IMR-90 (cell line): ENCODE data around the gene SPECC1L. TPM values are rescaled to one million over a fixed set of nuclear protein-coding genes. Genes with fewer than 3 reads are reported as not detected.

Experiments used
- ATAC-seq: fragments of 200-7000 bp; cut with Tn5 transposase; 2 replicates; pipeline ENCODE4 v1.9.1; 2020; ENCODE audit warnings: low read depth, mild to moderate bottlenecking, moderate library complexity
- BruUV-seq: library from RNA; stranded (reverse); fragments of 400-500 nt; replicated peaks from 2 replicates; lab custom pipeline; 2021; lab: Mats Ljungman, UMichigan
- CTCF ChIA-PET: fragments of 300-600 bp; formaldehyde crosslinking; extraction: SDS; loops from one replicate; lab custom pipeline; 2021; ENCODE audit warnings: antibody characterized with exemption; lab: Yijun Ruan, JAX
- POLR2A ChIA-PET: fragments of 300-600 bp; sonication (Branson Sonifier 250); formaldehyde crosslinking; loops from one replicate; lab custom pipeline; 2022; ENCODE audit warnings: antibody characterized with exemption; ENCODE audit not compliant: unreplicated experiment; lab: Charles Lee
- DNase-seq: peaks from one replicate; pipeline ENCODE4 v3.0.0; 2013
- H2AFZ ChIP-seq: replicated peaks from 2 replicates; pipeline ENCODE3; 2013; ENCODE audit warnings: low read length, mild to moderate bottlenecking; ENCODE audit not compliant: poor library complexity
- H2AK5ac ChIP-seq: 2 replicates; pipeline ENCODE4 v1.6.1; 2013; ENCODE audit warnings: low read depth, low read length, inconsistent platforms
- H2AK9ac ChIP-seq: replicated peaks from 2 replicates; pipeline ENCODE3; 2013; ENCODE audit warnings: mild to moderate bottlenecking, low read depth, low read length, moderate library complexity; ENCODE audit not compliant: poor library complexity
- H2BK120ac ChIP-seq: 2 replicates; pipeline ENCODE4 v1.6.1; 2013; ENCODE audit warnings: low read depth, low read length, inconsistent platforms
- H2BK15ac ChIP-seq: 3 replicates; pipeline ENCODE4 v1.6.1; 2013; ENCODE audit warnings: low read depth, low read length, inconsistent platforms
- H2BK20ac ChIP-seq: 2 replicates; pipeline ENCODE4 v1.6.1; 2013; ENCODE audit warnings: low read depth, mild to moderate bottlenecking, inconsistent platforms, low read length, moderate library complexity
- H2BK5ac ChIP-seq: 2 replicates; pipeline ENCODE4 v1.6.1; 2013; ENCODE audit warnings: mild to moderate bottlenecking, low read depth, low read length, inconsistent platforms; ENCODE audit not compliant: poor library complexity, severe bottlenecking
- H3K14ac ChIP-seq: replicated peaks from 2 replicates; pipeline ENCODE4 v1.6.1; 2013; ENCODE audit warnings: low read depth, low read length, inconsistent platforms
- H3K18ac ChIP-seq: 2 replicates; pipeline ENCODE4 v1.6.1; 2013; ENCODE audit warnings: low read depth, low read length, control low read depth
- H3K23ac ChIP-seq: 2 replicates; pipeline ENCODE4 v1.6.1; 2013; ENCODE audit warnings: low read depth, low read length, inconsistent platforms
- H3K27ac ChIP-seq: 2 replicates; pipeline ENCODE4 v1.5.1; 2013; ENCODE audit warnings: mild to moderate bottlenecking, control low read depth, low read length; ENCODE audit not compliant: insufficient read depth
- H3K27me3 ChIP-seq: 2 replicates; pipeline ENCODE4 v1.6.1; 2013; ENCODE audit warnings: low read length; ENCODE audit not compliant: control insufficient read depth, insufficient read depth
- H3K36me3 ChIP-seq: 2 replicates; pipeline ENCODE4 v1.6.1; 2013; ENCODE audit warnings: low read length, mixed read lengths; ENCODE audit not compliant: control insufficient read depth, insufficient read depth
- H3K4ac ChIP-seq: 2 replicates; pipeline ENCODE4 v1.6.1; 2013; ENCODE audit warnings: low read depth, low read length, inconsistent platforms
- H3K4me1 ChIP-seq: 2 replicates; pipeline ENCODE4 v1.6.1; 2013; ENCODE audit warnings: low read length, mixed read lengths; ENCODE audit not compliant: control insufficient read depth, insufficient read depth
- H3K4me2 ChIP-seq: 2 replicates; pipeline ENCODE4 v1.6.1; 2013; ENCODE audit warnings: low read depth, mild to moderate bottlenecking, control low read depth, low read length, moderate library complexity
- H3K4me3 ChIP-seq: 2 replicates; pipeline ENCODE4 v1.5.1; 2013; ENCODE audit warnings: low read depth, mild to moderate bottlenecking, control low read depth, low read length, moderate library complexity; ENCODE audit not compliant: insufficient read depth
- H3K56ac ChIP-seq: 2 replicates; pipeline ENCODE4 v1.6.1; 2013; ENCODE audit warnings: low read length, inconsistent platforms; ENCODE audit not compliant: insufficient read depth; ENCODE audit errors: extremely low read depth
- H3K79me1 ChIP-seq, 2 experiments: 2 replicates each; pipeline ENCODE4 v1.6.1; 2013; ENCODE audit warnings: low read length in 2 of 2, inconsistent platforms in 1 of 2, low read depth in 1 of 2
- H3K9ac ChIP-seq: 2 replicates; pipeline ENCODE4 v1.6.1; 2013; ENCODE audit warnings: low read depth, low read length, control low read depth
- H3K9me1 ChIP-seq: 2 replicates; pipeline ENCODE4 v1.6.1; 2013; ENCODE audit warnings: low read length, inconsistent platforms; ENCODE audit not compliant: insufficient read depth
- H3K9me3 ChIP-seq: 2 replicates; pipeline ENCODE4 v1.6.1; 2013; ENCODE audit warnings: low read length; ENCODE audit not compliant: control insufficient read depth, insufficient read depth
- H4K20me1 ChIP-seq: 2 replicates; pipeline ENCODE4 v1.6.1; 2013; ENCODE audit warnings: low read length, inconsistent platforms; ENCODE audit not compliant: insufficient read depth
- H4K5ac ChIP-seq: 2 replicates; pipeline ENCODE4 v1.6.1; 2013; ENCODE audit warnings: mild to moderate bottlenecking, low read depth, low read length, control low read depth
- H4K8ac ChIP-seq, 2 experiments: 2 replicates each; pipeline ENCODE4 v1.6.1; 2013; ENCODE audit warnings: low read depth in 2 of 2, low read length in 2 of 2, control low read depth in 1 of 2, inconsistent platforms in 1 of 2
- H4K91ac ChIP-seq: 2 replicates; pipeline ENCODE4 v1.6.1; 2013; ENCODE audit warnings: low read depth, low read length, inconsistent platforms; ENCODE audit not compliant: insufficient read depth
- BHLHE40 ChIP-seq: fragments of 150-350 bp; IDR thresholded peaks from 2 replicates; pipeline ENCODE4 v1.6.1; 2016; ENCODE audit warnings: mild to moderate bottlenecking, low read depth, low read length
- CEBPB ChIP-seq: IDR thresholded peaks from 2 replicates; pipeline ENCODE4 v1.6.1; 2012; ENCODE audit warnings: low read depth, low read length, improper control_type of control experiment
- CHD1 ChIP-seq: IDR thresholded peaks from 2 replicates; pipeline ENCODE4 v1.6.1; 2012; ENCODE audit warnings: low read depth, low read length, improper control_type of control experiment
- ELK1 ChIP-seq: fragments of 150-350 bp; IDR thresholded peaks from 2 replicates; pipeline ENCODE4 v1.6.1; 2016; ENCODE audit warnings: low read depth, mild to moderate bottlenecking, low read length, moderate library complexity, borderline replicate concordance
- FOS ChIP-seq: fragments of 150-350 bp; IDR thresholded peaks from 2 replicates; pipeline ENCODE4 v1.6.1; 2016; ENCODE audit warnings: low read depth, low read length
- MAFK ChIP-seq: IDR thresholded peaks from 2 replicates; pipeline ENCODE4 v1.6.1; 2012; ENCODE audit warnings: low read depth, low read length, improper control_type of control experiment
- MAZ ChIP-seq: IDR thresholded peaks from 2 replicates; pipeline ENCODE4 v1.6.1; 2012; ENCODE audit warnings: low read depth, mild to moderate bottlenecking, low read length, improper control_type of control experiment, moderate library complexity, borderline replicate concordance
- NFE2L2 ChIP-seq: fragments of 150-350 bp; IDR thresholded peaks from 2 replicates; pipeline ENCODE4 v1.6.1; 2016; ENCODE audit warnings: low read depth, mild to moderate bottlenecking, low read length
- POLR2A ChIP-seq: IDR thresholded peaks from 2 replicates; pipeline ENCODE4 v1.6.1; 2012; ENCODE audit warnings: mild to moderate bottlenecking, low read depth, low read length
- RCOR1 ChIP-seq: IDR thresholded peaks from 2 replicates; pipeline ENCODE4 v1.6.1; 2012; ENCODE audit warnings: mild to moderate bottlenecking, low read length, improper control_type of control experiment; ENCODE audit not compliant: insufficient replicate concordance
- RFX5 ChIP-seq: IDR thresholded peaks from 2 replicates; pipeline ENCODE4 v1.8.0; 2012; ENCODE audit warnings: low read depth, mild to moderate bottlenecking, low read length, moderate library complexity
- SMC3 ChIP-seq: fragments of 150-350 bp; IDR thresholded peaks from 2 replicates; pipeline ENCODE4 v1.6.1; 2016; ENCODE audit warnings: low read depth, mild to moderate bottlenecking, antibody characterized with exemption, low read length, moderate library complexity
- USF2 ChIP-seq: fragments of 150-350 bp; IDR thresholded peaks from 2 replicates; pipeline ENCODE4 v1.6.1; 2017; ENCODE audit warnings: mild to moderate bottlenecking, antibody characterized with exemption, low read length, low read depth
- WGBS, 2 experiments: methylation state at CpG; one replicate each; pipeline versions ENCODE4 v1.1.5 to v1.1.7; 2013; ENCODE audit warnings: missing lambda C conversion rate in 2 of 2; ENCODE audit not compliant: insufficient read length in 1 of 2; ENCODE audit errors: extremely low coverage in 2 of 2; 5-methylcytosine and 5-hydroxymethylcytosine counted together
- dilution Hi-C: fragments of 300-500 bp; cut with HindIII; formaldehyde crosslinking; loops from one replicate; pipeline ENCODE4 v1.14.3; 2018; ENCODE audit warnings: low sequenced_read_pairs; ENCODE audit not compliant: unreplicated experiment
- in situ Hi-C: fragments of 300-500 bp; cut with MboI; formaldehyde crosslinking; loops from 3 replicates; pipeline ENCODE4 v1.14.3; 2019; ENCODE audit warnings: low sequenced_read_pairs, inconsistent platforms, mixed read lengths
- intact Hi-C: fragments of 100-400 bp; cut with micrococcal nuclease; formaldehyde crosslinking; loops from 2 replicates; pipeline ENCODE4 v1.10.0; 2022
- polyA plus RNA-seq, 3 experiments: library from polyadenylated mRNA; depleted of rRNA; stranded (reverse); fragments of >200 nt; gene quantifications; 2 replicates each; pipeline ENCODE4 v1.2.3, GENCODE V29; 2012; ENCODE audit warnings: low replicate concordance in 1 of 3
- total RNA-seq: library from RNA; depleted of rRNA; stranded (reverse); fragments of >200 nt; gene quantifications from 2 replicates; pipeline ENCODE4 v1.2.3, GENCODE V29; 2012
- TF ChIP-seq, protein P1 (sequence below): conservative IDR thresholded peaks from 2 replicates; pipeline ENCODE4 v1.5.1; 2012; ENCODE audit warnings: mild to moderate bottlenecking, low read depth, low read length, improper control_type of control experiment

SPECC1L gene
- total and polyA plus RNA-seq, 2 of the 4 experiments (the other 2 are of a cell fraction), result 18.7 to 44.1 TPM

- Histone ChIP-seq H3K4me1 (peaks cover 12% of the 10 kb centered on the region), H2AK9ac (peak overlapping the region; percentile 89), H3K56ac (no peak overlapping the region), H3K4me3 (no peak overlapping the region), H2BK15ac (no peak overlapping the region), H4K91ac (no peak overlapping the region), H3K27ac (no peak overlapping the region), H3K23ac (no peak overlapping the region), H3K4me2 (no peak overlapping the region), H2AFZ (peak overlapping the region; percentile 73), H3K27me3 (peaks cover 2% of the 10 kb centered on the region; the same call in 1 of the 2 replicates), H2BK5ac (no peak overlapping the region), H3K36me3 (no peaks in the 10 kb centered on the region), H3K4ac (no peak overlapping the region), H4K5ac (no peak overlapping the region), H2AK5ac (peak overlapping the region; percentile 46; the same call in 1 of the 2 replicates), H4K8ac (no peak overlapping the region), H3K9me3 (no peaks in the 10 kb centered on the region), H2BK20ac (no peak overlapping the region), H3K9ac (no peak overlapping the region), H3K18ac (no peak overlapping the region), H3K79me1 (no peaks in the 10 kb centered on the region), H4K20me1 (no peaks in the 10 kb centered on the region; the same call in 1 of the 2 replicates), H3K14ac (no peak overlapping the region), H3K9me1 (peaks cover 2% of the 10 kb centered on the region), H2BK120ac (no peak overlapping the region)
- ATAC-seq (no peak), DNase-seq (no peak)
- no TSS peak for BruUV-seq
- intact Hi-C loops, result no loop called here
- dilution Hi-C loops, result no loop called here
- in situ Hi-C loops, result no loop called here
- TF ChIP-seq NFE2L2 (no peak), MAZ (no peak), MAFK (no peak), ELK1 (no peak), POLR2A (no peak), CHD1 (no peak), SMC3 (no peak), BHLHE40 (no peak), RFX5 (no peak; the same call in 1 of the 2 replicates), FOS (no peak), USF2 (no peak), CEBPB (no peak), RCOR1 (no peak)
- TF ChIP-seq, protein P1, sequence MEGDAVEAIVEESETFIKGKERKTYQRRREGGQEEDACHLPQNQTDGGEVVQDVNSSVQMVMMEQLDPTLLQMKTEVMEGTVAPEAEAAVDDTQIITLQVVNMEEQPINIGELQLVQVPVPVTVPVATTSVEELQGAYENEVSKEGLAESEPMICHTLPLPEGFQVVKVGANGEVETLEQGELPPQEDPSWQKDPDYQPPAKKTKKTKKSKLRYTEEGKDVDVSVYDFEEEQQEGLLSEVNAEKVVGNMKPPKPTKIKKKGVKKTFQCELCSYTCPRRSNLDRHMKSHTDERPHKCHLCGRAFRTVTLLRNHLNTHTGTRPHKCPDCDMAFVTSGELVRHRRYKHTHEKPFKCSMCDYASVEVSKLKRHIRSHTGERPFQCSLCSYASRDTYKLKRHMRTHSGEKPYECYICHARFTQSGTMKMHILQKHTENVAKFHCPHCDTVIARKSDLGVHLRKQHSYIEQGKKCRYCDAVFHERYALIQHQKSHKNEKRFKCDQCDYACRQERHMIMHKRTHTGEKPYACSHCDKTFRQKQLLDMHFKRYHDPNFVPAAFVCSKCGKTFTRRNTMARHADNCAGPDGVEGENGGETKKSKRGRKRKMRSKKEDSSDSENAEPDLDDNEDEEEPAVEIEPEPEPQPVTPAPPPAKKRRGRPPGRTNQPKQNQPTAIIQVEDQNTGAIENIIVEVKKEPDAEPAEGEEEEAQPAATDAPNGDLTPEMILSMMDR, result no peak
- ChIA-PET POLR2A (no interaction called here), CTCF (no interaction called here)
- 92% methylated on average over 34 of the region's 34 CpGs; no CpG with 5 or more reads in 1 of the 2 experiments for WGBS, 2 experiments
These were observed 162.6 kb downstream of the SPECC1L start for GRCh38 chr22:24433001-24433827.
